A673 (cell line): Measurements from ENCODE around the gene NLRC5.

ENCODE experiments used
- CTCF ChIP-seq: fragments of 300-800, 200-600 bp; sonication (generic); conservative IDR thresholded peaks from 2 replicates; pipeline ENCODE4 v1.5.1; 2017; ENCODE audit warnings: low read depth, mild to moderate bottlenecking, antibody characterized with exemption, low read length, moderate library complexity, mixed read lengths
- EZH2 ChIP-seq: fragments of 200-600 bp; sonication (generic); IDR thresholded peaks from 2 replicates; pipeline ENCODE4 v1.6.1; 2017; ENCODE audit warnings: borderline replicate concordance, low read depth, mild to moderate bottlenecking, mixed read lengths, antibody characterized with exemption, low read length; ENCODE audit not compliant: poor library complexity, severe bottlenecking

- TF ChIP-seq CTCF (no peak), EZH2 (no peak)
Measured at GRCh38 chr16:56966093-56966475, 23.3 kb upstream of the NLRC5 start.
